ENCODE results near the gene PCAT7.

Gene PCAT7

DNA sequence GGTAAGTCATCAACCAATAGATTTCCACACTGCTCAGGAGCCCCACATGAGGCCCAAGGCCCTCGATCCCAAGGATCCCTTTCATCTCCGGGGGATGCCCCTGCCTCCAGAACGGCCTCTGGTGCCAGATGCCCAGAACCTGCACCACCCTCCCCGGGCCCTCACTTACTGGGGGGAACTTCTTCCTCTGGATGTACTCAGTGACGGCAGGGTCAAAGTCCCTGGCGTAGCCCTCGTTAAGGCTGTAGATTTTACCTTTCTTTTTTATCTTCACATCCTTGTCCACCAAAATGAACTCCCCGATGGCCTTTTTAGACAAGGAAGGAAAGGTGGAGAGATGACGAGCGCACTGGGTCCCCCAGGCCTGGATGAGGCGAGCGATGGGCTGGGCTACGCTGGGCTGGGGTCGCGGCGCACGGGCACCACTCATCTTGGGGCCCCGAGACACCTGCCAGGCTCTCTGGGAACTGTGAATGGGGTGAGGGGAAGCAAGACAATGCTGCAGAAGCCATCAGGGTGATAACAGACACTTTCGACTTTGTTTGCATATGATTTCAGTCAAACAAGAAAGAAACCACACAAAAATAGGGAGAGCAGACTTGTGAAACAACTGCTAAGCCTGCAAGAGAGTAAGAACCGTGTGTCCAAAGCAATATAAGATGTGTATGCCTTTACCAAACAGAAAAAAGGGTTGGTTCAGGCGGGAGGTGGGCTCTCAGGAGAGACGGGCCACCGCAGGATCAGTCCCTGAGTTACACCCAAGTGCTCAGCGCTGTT lies 52.0 kb downstream of the PCAT7 start:
- no peak for DNase-seq

- DNase-seq = no peak
Observed at GRCh38 chr9:94607423-94607691, 52.5 kb downstream of the PCAT7 start.

DNA sequence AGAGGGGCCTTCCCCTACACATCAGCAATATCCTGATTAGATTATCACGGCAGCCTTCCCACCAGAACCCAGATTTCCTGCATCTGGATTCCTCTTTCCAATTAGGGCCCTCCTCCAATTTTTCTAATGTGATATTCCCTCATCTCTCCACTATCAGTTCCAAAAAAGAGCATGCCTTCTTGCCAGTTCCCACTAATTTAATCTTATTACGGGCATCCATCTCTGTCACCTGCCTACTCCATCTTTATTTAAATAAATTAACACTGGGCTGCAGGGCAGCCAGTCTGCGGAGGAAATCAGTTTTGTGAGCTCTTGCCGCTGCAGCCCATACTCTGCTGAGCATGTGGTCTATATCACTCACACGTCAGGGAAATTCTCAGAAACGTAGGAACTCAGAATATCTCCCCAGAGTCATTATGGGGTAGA lies 55.3 kb downstream of the PCAT7 start:
- DNase-seq = no peak

- DNase-seq = no peak
Observed at GRCh38 chr9:94611638-94612068, 56.8 kb downstream of the PCAT7 start.

DNA sequence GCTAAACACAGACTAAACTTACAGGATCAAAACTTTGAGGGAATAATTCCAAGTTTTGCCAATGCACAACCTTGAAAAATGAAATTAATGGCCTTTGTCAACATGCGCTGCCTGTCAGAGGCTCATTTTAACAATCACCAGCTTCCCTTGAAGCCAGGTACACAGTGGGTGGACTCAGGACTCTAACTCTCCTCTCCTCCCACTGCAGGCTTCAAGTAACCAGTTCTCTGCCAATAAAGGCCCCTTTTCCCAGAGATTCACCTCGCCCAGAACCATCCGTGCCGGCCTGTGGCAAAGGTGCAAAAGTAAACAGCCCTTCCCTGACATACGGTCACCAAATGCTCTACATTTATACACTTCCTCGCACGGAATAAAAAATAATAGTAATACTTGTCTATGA lies 57.2 kb downstream of the PCAT7 start:
- no peak for DNase-seq

DNA sequence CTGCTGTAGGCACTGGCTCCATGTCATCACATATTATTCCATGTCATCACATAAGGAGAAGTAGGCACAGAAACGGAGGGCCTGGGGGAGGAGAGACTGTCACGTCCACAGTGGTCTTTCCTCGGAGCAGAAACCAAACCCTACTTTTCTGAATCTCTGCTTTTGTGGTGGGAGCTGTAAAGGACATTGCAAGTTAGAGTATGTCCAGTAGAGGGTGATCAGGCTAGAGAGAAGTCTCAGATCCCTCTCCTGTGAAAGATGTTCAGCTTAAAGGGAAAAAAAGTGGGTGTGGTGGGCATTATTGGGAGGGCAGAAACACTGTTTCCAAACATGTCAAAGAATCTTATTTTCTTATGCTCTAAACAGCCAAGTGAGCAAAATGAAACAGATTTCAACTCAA lies 58.1 kb downstream of the PCAT7 start:
- DNase-seq = no peak

GRCh38 chr9:94619026-94619425 lies 64.1 kb downstream of the PCAT7 start:
- DNase-seq = no peak

Measured in SHP77 treated with DMSO at 0.1 percent for 48 hours (cell line).